ENCODE results near the gene P4HA2.

The P4HA2 gene

DNA sequence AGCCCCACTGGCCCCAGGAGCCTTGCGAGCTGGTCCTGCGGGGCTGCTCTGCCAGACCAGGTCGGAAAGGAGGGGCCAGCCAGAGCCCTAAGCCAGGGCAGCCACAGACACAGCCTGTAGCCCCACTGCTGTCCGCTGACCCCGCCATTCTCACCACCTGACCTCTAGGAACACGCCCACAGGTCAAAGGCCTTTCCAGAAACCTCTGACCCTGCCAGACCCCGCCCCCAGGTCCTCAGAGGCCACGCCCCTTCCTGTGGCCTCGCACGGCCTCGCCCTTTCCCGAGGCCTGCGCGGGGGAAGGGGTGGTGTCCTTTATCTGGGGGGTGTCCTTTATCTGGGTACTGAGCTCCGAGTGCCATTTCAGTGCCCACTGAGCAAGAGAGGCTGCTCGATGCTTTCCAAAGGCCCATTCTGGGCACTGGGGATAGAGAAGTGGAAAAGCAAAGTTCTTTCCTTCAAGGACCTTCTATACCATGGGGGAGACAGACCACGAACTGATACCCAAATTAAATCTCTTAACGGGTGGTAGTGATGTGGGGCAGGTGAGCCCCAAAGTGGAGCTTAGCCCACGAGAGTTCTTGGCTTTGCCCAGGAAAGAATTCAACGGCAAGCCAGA lies 46.5 kb downstream of the P4HA2 start:
- Histone ChIP-seq H3K27me3 (no peaks in the 10 kb centered on the region), H3K4me3 (no peak overlapping the region), H3K36me3 (no peaks in the 10 kb centered on the region), H3K4me1 (peaks cover 0 to 6% (median 0%) of the 10 kb centered on the region in 4 donors), H3K9me3 (no peaks in the 10 kb centered on the region), H3K27ac (no peak overlapping the region)
- TF ChIP-seq CTCF (IDR thresholded peaks at IDR 0.05), result no peak
- DNase-seq, result no peak
- intact Hi-C loops (cut with DNase I; ENCODE audit: low total_unique reads), result no loop called here

DNA sequence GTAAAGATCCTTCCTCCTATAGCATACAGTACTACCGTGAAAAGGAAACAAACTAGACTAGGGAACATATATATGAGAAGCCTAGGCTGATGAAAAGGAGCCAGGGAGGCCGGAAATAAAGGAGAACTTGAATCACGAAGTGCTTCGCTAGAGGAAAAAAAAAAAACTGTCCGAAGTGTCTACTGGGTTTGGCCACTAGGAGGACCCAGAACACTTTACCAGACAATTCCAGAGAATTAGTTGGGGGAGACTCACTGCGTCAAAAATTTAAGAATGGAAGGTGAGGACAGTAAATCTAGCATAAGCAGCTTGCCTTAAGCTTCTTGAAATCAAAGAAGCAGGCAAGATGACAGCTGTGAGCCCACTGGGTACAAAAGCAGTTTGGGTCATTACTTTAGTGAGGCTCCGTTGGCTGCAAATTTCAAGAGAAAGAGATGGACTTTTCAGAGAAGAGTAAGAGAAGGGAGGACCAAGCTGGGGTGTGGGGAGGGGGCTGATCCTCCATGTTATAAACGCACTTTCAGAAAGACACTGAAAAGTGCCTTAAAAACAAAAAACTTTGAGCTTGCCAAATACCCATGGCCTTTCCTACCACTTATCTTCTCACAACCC lies 47.4 kb downstream of the P4HA2 start:
- peak; percentile 57 to 70 for TF ChIP-seq CTCF (IDR thresholded peaks at IDR 0.05)
- Histone ChIP-seq H3K27me3 (no peaks in the 10 kb centered on the region), H3K9me3 (no peaks in the 10 kb centered on the region), H3K27ac (no peak overlapping the region), H3K4me1 (peaks cover 0 to 6% (median 0%) of the 10 kb centered on the region in 4 donors), H3K36me3 (no peaks in the 10 kb centered on the region), H3K4me3 (no peak overlapping the region)
- DNase-seq, result no peak
- intact Hi-C loops (cut with DNase I; ENCODE audit: low total_unique reads), result no loop called here

DNA sequence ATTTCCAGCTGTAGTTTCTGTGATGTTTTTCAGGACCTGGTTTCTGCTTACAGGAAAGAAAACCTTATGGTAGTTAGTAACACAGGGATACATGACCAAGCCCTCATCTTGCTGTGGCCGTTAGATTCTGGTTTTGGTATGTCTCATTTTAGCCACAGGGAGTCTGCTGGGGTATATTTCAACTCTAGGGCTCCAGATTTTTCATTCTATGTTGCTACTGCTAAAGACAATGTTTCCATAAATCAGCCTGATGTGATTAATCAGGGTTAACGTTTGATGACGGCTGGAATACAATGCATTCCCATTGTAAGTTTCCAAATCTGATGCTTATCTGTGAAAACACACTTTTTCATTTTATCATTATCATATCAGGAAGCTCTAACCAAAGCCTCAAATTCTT lies 48.2 kb downstream of the P4HA2 start:
- no peaks in the 10 kb centered on the region for H3K36me3 ChIP-seq
- no peak for TF ChIP-seq CTCF (IDR thresholded peaks at IDR 0.05)

DNA sequence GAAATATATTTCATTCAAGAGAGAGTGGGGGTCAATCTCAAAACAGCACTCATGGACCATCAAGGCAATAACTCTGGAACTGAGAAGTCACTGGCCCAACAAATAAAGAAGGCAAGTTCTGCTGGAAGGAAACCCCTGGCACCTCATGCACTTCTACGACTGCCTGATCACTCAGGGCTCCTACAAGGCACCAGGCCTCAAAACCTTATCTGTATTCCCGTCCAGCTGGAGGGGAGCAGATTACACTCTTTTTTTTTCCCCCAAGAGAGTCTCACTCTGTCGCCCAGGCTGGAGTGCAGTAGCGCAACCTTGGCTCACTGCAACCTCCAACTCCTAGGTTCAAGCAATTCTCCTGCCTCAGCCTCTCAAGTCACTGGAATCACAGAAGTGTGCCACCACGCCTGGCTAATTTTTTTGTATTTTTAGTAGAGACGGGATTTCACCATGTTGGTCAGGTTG lies 49.9 kb downstream of the P4HA2 start:
- Histone ChIP-seq H3K4me3 (no peak overlapping the region), H3K9me3 (no peaks in the 10 kb centered on the region), H3K36me3 (no peaks in the 10 kb centered on the region), H3K27ac (no peak overlapping the region), H3K27me3 (no peaks in the 10 kb centered on the region), H3K4me1 (peaks cover 0 to 6% (median 0%) of the 10 kb centered on the region in 4 donors)
- DNase-seq, result no peak
- intact Hi-C loops (cut with DNase I; ENCODE audit: low total_unique reads), result no loop called here
- TF ChIP-seq CTCF (IDR thresholded peaks at IDR 0.05), result no peak

More for the DNA sequence above, 48.2 kb downstream of the P4HA2 start:
- no peak for DNase-seq
- no peak overlapping the region for H3K4me3 ChIP-seq
- intact Hi-C loops (cut with DNase I; ENCODE audit: low total_unique reads), result no loop called here
- no peak overlapping the region for H3K27ac ChIP-seq
- no peaks in the 10 kb centered on the region for H3K27me3 ChIP-seq
- no peaks in the 10 kb centered on the region for H3K9me3 ChIP-seq
- H3K4me1 ChIP-seq, result peaks cover 0 to 6% (median 0%) of the 10 kb centered on the region in 4 donors

DNA sequence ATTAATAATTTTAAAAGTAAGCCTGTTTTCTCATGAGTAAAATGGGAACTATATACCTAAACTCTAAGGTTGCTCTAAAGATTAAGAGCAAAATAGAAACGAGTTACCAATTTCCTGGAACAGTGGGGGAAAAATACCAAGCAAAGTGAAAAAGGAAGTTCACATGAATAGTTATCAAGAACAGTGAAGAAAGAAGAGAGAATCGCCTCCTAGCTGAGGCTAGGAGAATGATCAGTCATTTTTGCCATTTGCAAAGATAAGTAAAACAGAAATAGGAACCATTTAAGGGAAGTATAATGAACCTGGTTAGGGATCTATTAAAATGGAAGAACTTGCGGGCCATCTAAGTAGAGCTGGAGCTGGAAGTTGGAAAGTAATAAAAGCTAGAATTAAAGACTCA lies 50.7 kb downstream of the P4HA2 start:
- peaks cover 0 to 6% (median 0%) of the 10 kb centered on the region in 4 donors for H3K4me1 ChIP-seq
- H3K27ac ChIP-seq, result no peak overlapping the region

More for the DNA sequence above, 50.7 kb downstream of the P4HA2 start:
- intact Hi-C loops (cut with DNase I; ENCODE audit: low total_unique reads), result no loop called here
- TF ChIP-seq CTCF (IDR thresholded peaks at IDR 0.05), result peak in 1 of 2 experiments; percentile 16
- Histone ChIP-seq H3K4me3 (no peak overlapping the region), H3K9me3 (no peaks in the 10 kb centered on the region), H3K36me3 (no peaks in the 10 kb centered on the region), H3K27me3 (no peaks in the 10 kb centered on the region)
- no peak for DNase-seq
